GM12878 (cell line): ENCODE results near the gene CCDC47. TPM values are rescaled to one million over a fixed set of nuclear protein-coding genes. Genes with fewer than 3 reads are reported as not detected.

ENCODE experiments used
- ATAC-seq: fragments of 200-7000 bp; cut with Tn5 transposase; 3 replicates; pipeline ENCODE4 v1.9.1; 2020; ENCODE audit warnings: mild to moderate bottlenecking, moderate library complexity
- BruUV-seq: library from RNA; stranded (reverse); fragments of 400-500 nt; replicated peaks from 2 replicates; lab custom pipeline; 2021; lab: Mats Ljungman, UMichigan
- CTCF ChIA-PET: fragments of 300-600 bp; sonication (Branson Sonifier 250); formaldehyde crosslinking; extraction: SDS; loops from one replicate; lab custom pipeline; 2021; ENCODE audit warnings: inconsistent platforms; lab: Yijun Ruan, JAX
- POLR2A ChIA-PET: fragments of 350-600 bp; formaldehyde crosslinking; extraction: SDS; loops from one replicate; lab custom pipeline; 2021; ENCODE audit warnings: inconsistent platforms; lab: Charles Lee
- RAD21 ChIA-PET: fragments of 300-600 bp; sonication (Branson Sonifier 250); formaldehyde crosslinking; loops from one replicate; lab custom pipeline; 2023; ENCODE audit warnings: antibody characterized with exemption; ENCODE audit not compliant: unreplicated experiment; lab: Charles Lee
- SMC1A ChIA-PET: fragments of 300-600 bp; sonication (Branson Sonifier 250); formaldehyde crosslinking; loops from one replicate; lab custom pipeline; 2023; ENCODE audit not compliant: unreplicated experiment, uncharacterized antibody; lab: Charles Lee
- DNase-seq: peaks from one replicate; pipeline ENCODE4 v3.0.0-alpha.2; 2011; ENCODE audit warnings: low read depth, low spot score
- FAIRE-seq: peaks from 3 replicates; lab custom pipeline; 2011; peaks lifted over from hg19 to GRCh38; lab: Jason Lieb, UNC
- H2AFZ ChIP-seq: 2 replicates; pipeline ENCODE4 v1.6.0; 2011; ENCODE audit warnings: low read depth, low read length, control low read depth; ENCODE audit not compliant: control insufficient read depth
- H3K27ac ChIP-seq: 2 replicates; pipeline ENCODE4 v1.5.1; 2011; ENCODE audit warnings: control low read depth; ENCODE audit not compliant: control insufficient read depth, insufficient read depth
- H3K27me3 ChIP-seq, 2 experiments: replicated peaks in 1 of 2; 2 replicates each; pipeline versions ENCODE4 v1.6.0 to v1.6.1; 2011; ENCODE audit warnings: low read length in 1 of 2; ENCODE audit not compliant: control insufficient read depth in 2 of 2, insufficient read depth in 2 of 2
- H3K36me3 ChIP-seq, 2 experiments: 2 replicates each; pipeline ENCODE4 v1.5.1; 2011; ENCODE audit warnings: low read length in 1 of 2; ENCODE audit not compliant: control insufficient read depth in 2 of 2, insufficient read depth in 2 of 2
- H3K4me1 ChIP-seq: 2 replicates; pipeline ENCODE4 v1.6.1; 2011; ENCODE audit warnings: mild to moderate bottlenecking, low read length, moderate library complexity, mixed read lengths; ENCODE audit not compliant: control insufficient read depth, insufficient read depth
- H3K4me2 ChIP-seq: 2 replicates; pipeline ENCODE4 v1.6.0; 2011; ENCODE audit warnings: control low read depth; ENCODE audit not compliant: control insufficient read depth, insufficient read depth
- H3K4me3 ChIP-seq: fragments of 200-600 bp; sonication (generic); 2 replicates; pipeline ENCODE4 v1.5.1; 2016
- H3K79me2 ChIP-seq: 2 replicates; pipeline ENCODE4 v1.6.0; 2011; ENCODE audit warnings: low read length; ENCODE audit not compliant: control insufficient read depth, insufficient read depth
- H3K9ac ChIP-seq: 2 replicates; pipeline ENCODE4 v1.8.0; 2011; ENCODE audit warnings: low read length, control low read depth, mixed read lengths; ENCODE audit not compliant: control insufficient read depth, insufficient read depth
- H3K9me3 ChIP-seq: replicated peaks from 3 replicates; pipeline ENCODE4 v1.5.1; 2011; ENCODE audit warnings: mild to moderate bottlenecking, low read length; ENCODE audit not compliant: control insufficient read depth, insufficient read depth
- H4K20me1 ChIP-seq: 2 replicates; pipeline ENCODE4 v1.6.0; 2011; ENCODE audit not compliant: control insufficient read depth, insufficient read depth
- CHD1 ChIP-seq: IDR thresholded peaks from 2 replicates; pipeline ENCODE4 v1.6.1; 2012; ENCODE audit warnings: low read depth, low read length, improper control_type of control experiment
- IRF3 ChIP-seq: fragments of 450-650 bp; IDR thresholded peaks from 2 replicates; pipeline ENCODE4 v1.6.1; 2014; ENCODE audit warnings: mild to moderate bottlenecking
- MYB ChIP-seq: fragments of 150-350 bp; IDR thresholded peaks from 2 replicates; pipeline ENCODE4 v1.6.1; 2014; ENCODE audit warnings: mild to moderate bottlenecking, low read depth, low read length, borderline replicate concordance
- NFXL1 ChIP-seq: fragments of 450-650 bp; IDR thresholded peaks from 2 replicates; pipeline ENCODE4 v1.6.1; 2017; ENCODE audit warnings: antibody characterized with exemption, mild to moderate bottlenecking, borderline replicate concordance
- NR2C1 ChIP-seq: fragments of 450-650 bp; IDR thresholded peaks from 2 replicates; pipeline ENCODE4 v1.6.1; 2017; ENCODE audit warnings: antibody characterized with exemption, mild to moderate bottlenecking, moderate library complexity
- RFX5 ChIP-seq: IDR thresholded peaks from 2 replicates; pipeline ENCODE4 v1.6.1; 2011; ENCODE audit warnings: low read depth, low read length, improper control_type of control experiment
- SIN3A ChIP-seq: IDR thresholded peaks from 2 replicates; pipeline ENCODE4 v1.6.1; 2012; ENCODE audit warnings: low read depth, low read length, improper control_type of control experiment
- SMAD5 ChIP-seq: IDR thresholded peaks from 2 replicates; pipeline ENCODE4 v1.6.1; 2016; ENCODE audit warnings: antibody characterized with exemption, low read depth
- SREBF2 ChIP-seq: IDR thresholded peaks from 2 replicates; pipeline ENCODE4 v1.6.1; 2012; ENCODE audit warnings: mild to moderate bottlenecking, low read length
- SUPT20H ChIP-seq: IDR thresholded peaks from 2 replicates; pipeline ENCODE4 v1.6.1; 2011; ENCODE audit warnings: low read depth, mild to moderate bottlenecking, low read length, moderate library complexity, borderline replicate concordance; ENCODE audit not compliant: control insufficient read depth
- USF1 ChIP-seq: IDR thresholded peaks from 2 replicates; pipeline ENCODE4 v1.6.1; 2011; ENCODE audit warnings: borderline replicate concordance, low read depth, mild to moderate bottlenecking, moderate library complexity, mixed read lengths, low read length; ENCODE audit not compliant: insufficient read depth; ENCODE audit errors: extremely low read length
- YY1 ChIP-seq: IDR thresholded peaks from 2 replicates; pipeline ENCODE4 v1.6.1; 2011; ENCODE audit warnings: low read depth, mild to moderate bottlenecking, low read length
- ZBTB40 ChIP-seq: fragments of 450-650 bp; IDR thresholded peaks from 2 replicates; pipeline ENCODE4 v1.6.1; 2016; ENCODE audit warnings: mild to moderate bottlenecking, moderate library complexity, borderline replicate concordance
- ZNF207 ChIP-seq: fragments of 450-650 bp; IDR thresholded peaks from 2 replicates; pipeline ENCODE4 v1.6.1; 2014; ENCODE audit warnings: antibody characterized with exemption, mild to moderate bottlenecking, borderline replicate concordance
- WGBS: methylation state at CpG from one replicate; pipeline ENCODE4 v1.1.6; 2016; ENCODE audit warnings: low lambda C conversion rate; ENCODE audit not compliant: insufficient replicate concordance, insufficient coverage; ENCODE audit errors: missing lambda C conversion rate; 5-methylcytosine and 5-hydroxymethylcytosine counted together
- in situ Hi-C: fragments of 300-500 bp; cut with MboI; formaldehyde crosslinking; loops from 9 replicates; pipeline ENCODE4 v1.14.3; 2018; ENCODE audit warnings: mixed read lengths
- intact Hi-C: fragments of 100-400 bp; cut with micrococcal nuclease; formaldehyde crosslinking; loops from one replicate; pipeline ENCODE4 v1.14.2; 2022; ENCODE audit not compliant: unreplicated experiment
- polyA plus RNA-seq, 11 experiments: library from polyadenylated mRNA; depleted of rRNA in 4 of 11; unstranded in 6 of 11; stranded (reverse) in 5 of 11; fragments of >200 nt; fragmentation: Nextera tagmentation in 4 of 11; fragmentation: Illumina TruSeq in 1 of 11; extraction: Ambion mirVana in 4 of 11; extraction: Trizol in 1 of 11; gene quantifications; 1 replicate in 1 of 11; 2 replicates in 10 of 11; pipeline versions ENCODE4 v1.2.1 to v1.2.3, GENCODE V29; 2011 to 2016; ENCODE audit warnings: inconsistent platforms in 2 of 11, missing spikeins in 2 of 11, low read depth in 1 of 11
- total RNA-seq, 4 experiments: library from RNA; depleted of rRNA in 3 of 4; stranded (reverse); fragments of >200 nt in 3 of 4; fragmentation: Illumina TruSeq in 1 of 4; extraction: Trizol in 1 of 4; gene quantifications; 2 replicates each; pipeline versions ENCODE4 v1.2.1 to v1.2.3, GENCODE V29; 2013 to 2021
- TF ChIP-seq, protein P1 (sequence below): IDR thresholded peaks from 2 replicates; pipeline ENCODE4 v1.6.1; 2012; ENCODE audit warnings: low read depth, low read length, improper control_type of control experiment
- TF ChIP-seq, protein P2 (sequence below): IDR thresholded peaks from 2 replicates; pipeline ENCODE4 v1.6.1; 2012; ENCODE audit warnings: low read depth, low read length, improper control_type of control experiment

Gene CCDC47
- total and polyA plus RNA-seq, 10 of the 15 experiments (the other 5 are each of a cell fraction or from before 2014, with no cell fraction given), result 13.6 to 81.4 (median 58.9) TPM

DNA sequence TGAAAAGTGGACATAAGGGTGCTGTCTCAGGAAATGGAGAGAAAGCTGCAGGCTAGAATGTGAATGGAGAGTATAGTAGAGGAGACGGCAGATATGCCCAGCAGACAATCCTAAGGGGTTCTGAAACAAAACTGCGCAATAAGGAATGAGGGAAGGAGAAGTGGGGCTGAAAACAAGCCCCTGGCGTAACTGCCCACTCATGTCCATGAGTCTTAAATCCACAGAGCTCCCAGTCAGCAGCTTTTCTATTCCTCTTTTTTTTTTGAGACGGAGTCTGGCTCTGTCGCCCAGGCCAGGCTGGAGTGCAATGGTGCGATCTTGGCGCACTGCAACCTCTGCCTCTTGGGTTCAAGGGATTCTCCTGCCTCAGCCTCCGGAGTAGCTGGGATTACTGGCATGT lies 37.7 kb downstream of the CCDC47 start:
- SMC1A ChIA-PET, result interaction anchor here (0.6 to 2.0 kb wide), 3 partner anchors 28 to 109 kb away, joined by 3 to 6 read pairs (median 3); no protein-coding TSS in a partner anchor
- CTCF ChIA-PET, result interaction anchor here (1.1 to 1.7 kb wide), 5 partner anchors 11 to 39 kb away, joined by 3 to 4 read pairs (median 3); no protein-coding TSS in a partner anchor
- POLR2A ChIA-PET, result interaction anchor here (1.4 kb wide), 1 partner anchor 38 kb away, joined by 3 read pairs; the partner anchor contains the start of gene CCDC47
- in situ Hi-C loops, result no loop called here
- H2AFZ ChIP-seq, result no peak overlapping the region
- no peak overlapping the region for H3K4me2 ChIP-seq
- H3K9ac ChIP-seq, result no peak overlapping the region
- H4K20me1 ChIP-seq, result no peaks in the 10 kb centered on the region
- no peak overlapping the region for H3K27ac ChIP-seq
- DNase-seq, result no peak
- intact Hi-C loops, result no loop called here
- H3K36me3 ChIP-seq, result no peaks in the 10 kb centered on the region; a peak in 1 of 4 replicates
- RAD21 ChIA-PET, result interaction anchor here (0.7 to 1.0 kb wide), 2 partner anchors 14 to 38 kb away, joined by 3 read pairs; partner anchors contain the start of gene CCDC47
- WGBS, result 100% methylated on average over 8 of the region's 8 CpGs
- peaks cover 13% of the 10 kb centered on the region for H3K79me2 ChIP-seq
- no peak for FAIRE-seq
- H3K4me3 ChIP-seq, result no peak overlapping the region
- H3K9me3 ChIP-seq, result no peaks in the 10 kb centered on the region
- ATAC-seq, result no peak
- H3K27me3 ChIP-seq, result no peaks in the 10 kb centered on the region
- no TSS peak for BruUV-seq
- no peaks in the 10 kb centered on the region for H3K4me1 ChIP-seq
- TF ChIP-seq CHD1 (no peak), NR2C1 (no peak), USF1 (no peak), SUPT20H (no peak), SIN3A (no peak), ZNF207 (no peak), SMAD5 (no peak), RFX5 (no peak), SREBF2 (no peak), IRF3 (no peak), YY1 (no peak), ZBTB40 (no peak), MYB (no peak), NFXL1 (no peak)
- TF ChIP-seq, protein P1, sequence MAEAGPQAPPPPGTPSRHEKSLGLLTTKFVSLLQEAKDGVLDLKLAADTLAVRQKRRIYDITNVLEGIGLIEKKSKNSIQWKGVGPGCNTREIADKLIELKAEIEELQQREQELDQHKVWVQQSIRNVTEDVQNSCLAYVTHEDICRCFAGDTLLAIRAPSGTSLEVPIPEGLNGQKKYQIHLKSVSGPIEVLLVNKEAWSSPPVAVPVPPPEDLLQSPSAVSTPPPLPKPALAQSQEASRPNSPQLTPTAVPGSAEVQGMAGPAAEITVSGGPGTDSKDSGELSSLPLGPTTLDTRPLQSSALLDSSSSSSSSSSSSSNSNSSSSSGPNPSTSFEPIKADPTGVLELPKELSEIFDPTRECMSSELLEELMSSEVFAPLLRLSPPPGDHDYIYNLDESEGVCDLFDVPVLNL, result no peak
- TF ChIP-seq, protein P2, sequence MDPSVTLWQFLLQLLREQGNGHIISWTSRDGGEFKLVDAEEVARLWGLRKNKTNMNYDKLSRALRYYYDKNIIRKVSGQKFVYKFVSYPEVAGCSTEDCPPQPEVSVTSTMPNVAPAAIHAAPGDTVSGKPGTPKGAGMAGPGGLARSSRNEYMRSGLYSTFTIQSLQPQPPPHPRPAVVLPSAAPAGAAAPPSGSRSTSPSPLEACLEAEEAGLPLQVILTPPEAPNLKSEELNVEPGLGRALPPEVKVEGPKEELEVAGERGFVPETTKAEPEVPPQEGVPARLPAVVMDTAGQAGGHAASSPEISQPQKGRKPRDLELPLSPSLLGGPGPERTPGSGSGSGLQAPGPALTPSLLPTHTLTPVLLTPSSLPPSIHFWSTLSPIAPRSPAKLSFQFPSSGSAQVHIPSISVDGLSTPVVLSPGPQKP, result no peak
